Spinal cord (tissue), 10 donors: ENCODE measurements around the gene DCLK1. TPM values are rescaled to one million over a fixed set of nuclear protein-coding genes. Genes with fewer than 3 reads are reported as not detected.

ENCODE experiments used
- DNase-seq, 6 donors: peaks; one replicate each; pipeline versions ENCODE4 v3.0.0 to v3.0.0-alpha.2; 2013 to 2015; ENCODE audit warnings: low spot score in 6 of 6, low read depth in 4 of 6
- H3K27ac ChIP-seq: one replicate; pipeline ENCODE4 v1.5.1; 2013; ENCODE audit warnings: low read depth, low read length, control low read depth
- H3K27me3 ChIP-seq: one replicate; pipeline ENCODE4 v1.6.1; 2013; ENCODE audit warnings: low read length; ENCODE audit not compliant: control insufficient read depth, insufficient read depth
- H3K36me3 ChIP-seq: one replicate; pipeline ENCODE4 v1.6.1; 2013; ENCODE audit warnings: low read length; ENCODE audit not compliant: control insufficient read depth, insufficient read depth
- H3K4me1 ChIP-seq: one replicate; pipeline ENCODE4 v1.6.1; 2013; ENCODE audit warnings: low read length; ENCODE audit not compliant: control insufficient read depth, insufficient read depth
- H3K4me3 ChIP-seq: one replicate; pipeline ENCODE4 v1.5.1; 2013; ENCODE audit warnings: low read depth, low read length, control low read depth
- H3K9me3 ChIP-seq: one replicate; pipeline ENCODE4 v1.6.1; 2013; ENCODE audit warnings: low read length; ENCODE audit not compliant: control insufficient read depth, insufficient read depth
- WGBS: methylation state at CpG from one replicate; pipeline ENCODE4 v1.1.5; 2013; ENCODE audit warnings: missing lambda C conversion rate; ENCODE audit not compliant: insufficient coverage; 5-methylcytosine and 5-hydroxymethylcytosine counted together
- long read RNA-seq, 4 donors: transcript quantifications; one replicate each; lab custom pipeline, GENCODE V29; 2026
- polyA plus RNA-seq, 2 donors: library from polyadenylated mRNA; unstranded; fragments of 120-200 nt; gene quantifications; one replicate each; pipeline ENCODE4 v1.2.1, GENCODE V29; 2013; ENCODE audit not compliant: insufficient read length in 2 of 2
- total RNA-seq, 2 donors: library from RNA; depleted of rRNA in 1 of 2; stranded (reverse); fragments of 120-200 nt in 1 of 2; fragments of >200 nt in 1 of 2; gene quantifications; one replicate each; pipeline versions ENCODE4 v1.2.3 to v1.2.4, GENCODE V29; 2013 to 2014
- donor health status: healthy.

DCLK1 gene
- total RNA-seq (100 to 1,000 TPM; 112 to 239 TPM), polyA plus RNA-seq (100 to 1,000 TPM; 115 to 170 TPM)
- long read RNA-seq, donor 1, full-length matches to known transcripts: 8 of 14 reads
- long read RNA-seq, donor 1, partial matches to known transcripts: 6 of 14 reads
- long read RNA-seq, donor 1, other reads (novel, unspliced or antisense): 0 of 14 reads
- long read RNA-seq, donor 2, transcript DCLK1-203 (7 exons, 2,101 nt): major isoform, 7 of 7 reads
- long read RNA-seq, donor 2, partial matches to known transcripts: 0 of 7 reads
- long read RNA-seq, donor 2, other reads (novel, unspliced or antisense): 0 of 7 reads
- long read RNA-seq, donor 3, full-length matches to known transcripts: 13 of 21 reads
- long read RNA-seq, donor 3, partial matches to known transcripts: 8 of 21 reads
- long read RNA-seq, donor 3, other reads (novel, unspliced or antisense): 0 of 21 reads
- long read RNA-seq, donor 4, full-length matches to known transcripts: 3 of 3 reads
- long read RNA-seq, donor 4, partial matches to known transcripts: 0 of 3 reads
- long read RNA-seq, donor 4, other reads (novel, unspliced or antisense): 0 of 3 reads

GRCh38 chr13:36131222-36131930 is at the start of gene DCLK1:
TSS of gene DCLK1 (minus strand) at chr13:36131382.
- H3K27ac ChIP-seq: peak within 1 kb of the TSS; percentile 64
- peak within 1 kb of the TSS; percentile 66 for H3K4me3 ChIP-seq
- WGBS: 9% methylated on average over 41 of the region's 48 CpGs
- H3K4me1 ChIP-seq: peaks cover 14% of the 10 kb centered on the region
- DNase-seq: peak in 5 of 6 donors; percentile 64 to 97 (median 81)
- no peaks in the 10 kb centered on the region for H3K9me3 ChIP-seq
- H3K36me3 ChIP-seq: no peaks in the 10 kb centered on the region
- H3K27me3 ChIP-seq: no peaks in the 10 kb centered on the region

DNA sequence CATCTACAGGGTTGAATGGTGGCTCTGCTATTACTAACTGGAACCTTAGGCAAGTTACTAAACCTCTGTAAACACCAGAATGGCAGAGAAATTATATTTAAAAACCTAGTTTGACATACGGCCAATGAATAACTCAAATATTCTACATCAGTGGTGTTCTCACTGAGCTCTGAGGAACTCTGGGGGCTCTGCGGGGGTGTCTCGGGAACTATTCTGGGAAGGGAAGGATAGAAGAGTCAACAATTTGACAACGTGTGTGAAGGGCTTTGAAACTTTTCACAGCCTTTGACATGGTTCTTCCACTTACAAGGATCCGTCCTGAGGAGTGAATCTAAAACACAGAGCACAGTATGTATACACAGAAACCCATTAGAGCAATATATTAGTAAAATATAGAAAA is 44.4 kb upstream of the DCLK1 start:
- Histone ChIP-seq H3K36me3 (no peaks in the 10 kb centered on the region), H3K4me3 (no peak overlapping the region), H3K9me3 (no peaks in the 10 kb centered on the region), H3K27me3 (no peaks in the 10 kb centered on the region), H3K27ac (no peak overlapping the region), H3K4me1 (no peaks in the 10 kb centered on the region)
- no CpG with 5 or more reads among the region's 5 CpGs for WGBS
- DNase-seq: no peak

DNA sequence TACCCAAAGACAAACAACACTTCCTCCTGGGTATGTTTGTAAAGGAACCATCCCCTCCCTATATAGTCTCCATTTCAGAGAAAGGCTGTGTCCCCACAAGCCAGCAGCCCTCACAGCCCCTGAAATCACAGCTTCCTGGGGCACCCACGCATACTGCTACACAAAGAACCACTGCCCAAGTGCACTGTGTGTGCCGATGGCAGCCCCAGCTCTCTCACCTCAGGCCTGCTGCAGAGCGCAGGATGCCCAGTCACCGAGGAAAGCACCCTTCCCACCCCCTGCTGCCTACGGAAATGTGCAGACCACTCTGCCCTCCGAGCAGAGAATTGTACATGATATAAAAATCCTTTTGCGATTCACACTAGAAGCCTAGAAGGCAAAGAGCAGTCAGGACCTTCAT is 43.7 kb upstream of the DCLK1 start:
- Histone ChIP-seq H3K27ac (no peak overlapping the region), H3K36me3 (no peaks in the 10 kb centered on the region), H3K4me1 (no peaks in the 10 kb centered on the region), H3K27me3 (no peaks in the 10 kb centered on the region), H3K4me3 (no peak overlapping the region), H3K9me3 (no peaks in the 10 kb centered on the region)
- DNase-seq: peak in 1 of 6 donors; percentile 52
- WGBS: 55% methylated on average over 7 of the region's 7 CpGs

DNA sequence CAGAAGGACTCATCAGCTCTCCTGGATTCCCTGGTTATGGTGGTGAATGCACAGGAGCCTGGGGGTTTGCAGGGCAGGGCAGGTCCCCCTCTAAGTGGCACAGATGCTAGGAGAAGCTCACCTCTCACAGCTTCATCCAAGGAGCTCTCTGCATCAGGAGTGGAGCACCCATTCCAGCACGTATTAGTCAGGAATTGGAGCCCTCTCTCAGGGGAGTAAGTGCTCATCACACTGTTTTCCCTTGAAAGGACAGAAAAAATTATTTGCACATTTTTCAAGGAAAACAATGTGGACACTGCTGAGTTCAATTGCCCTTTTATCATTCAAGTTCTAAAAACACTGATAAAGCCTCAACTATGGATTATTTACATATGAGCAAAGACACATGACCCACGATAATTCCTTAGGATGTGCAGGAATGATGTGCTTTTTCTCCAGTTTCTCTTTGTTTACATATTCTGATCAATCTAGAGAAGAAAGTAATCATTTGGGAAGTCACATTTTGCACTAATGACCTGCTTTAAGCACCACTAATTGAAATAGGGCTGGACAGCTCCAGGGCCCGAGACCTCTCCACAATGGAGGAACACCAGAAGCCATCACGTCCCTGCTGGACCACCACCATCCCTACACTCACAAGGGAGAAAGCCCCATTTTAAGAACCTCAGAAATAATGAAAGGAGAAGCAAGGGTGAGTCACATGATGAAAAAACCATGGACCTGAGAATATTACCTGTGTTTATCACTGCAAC is 42.6 kb upstream of the DCLK1 start:
- Histone ChIP-seq H3K27ac (no peak overlapping the region), H3K4me1 (no peaks in the 10 kb centered on the region), H3K4me3 (no peak overlapping the region), H3K36me3 (no peaks in the 10 kb centered on the region), H3K27me3 (no peaks in the 10 kb centered on the region), H3K9me3 (no peaks in the 10 kb centered on the region)
- WGBS: no CpG with 5 or more reads among the region's 4 CpGs
- DNase-seq: no peak

- WGBS: 93% methylated on average over 5 of the region's 5 CpGs
- H3K4me1 ChIP-seq: peaks cover 8% of the 10 kb centered on the region
- no peak overlapping the region for H3K4me3 ChIP-seq
- no peak for DNase-seq
- no peaks in the 10 kb centered on the region for H3K9me3 ChIP-seq
- no peaks in the 10 kb centered on the region for H3K27me3 ChIP-seq
- H3K27ac ChIP-seq: no peak overlapping the region
- no peaks in the 10 kb centered on the region for H3K36me3 ChIP-seq
These were observed 34.9 kb upstream of the DCLK1 start for GRCh38 chr13:36166046-36166445.

DNA sequence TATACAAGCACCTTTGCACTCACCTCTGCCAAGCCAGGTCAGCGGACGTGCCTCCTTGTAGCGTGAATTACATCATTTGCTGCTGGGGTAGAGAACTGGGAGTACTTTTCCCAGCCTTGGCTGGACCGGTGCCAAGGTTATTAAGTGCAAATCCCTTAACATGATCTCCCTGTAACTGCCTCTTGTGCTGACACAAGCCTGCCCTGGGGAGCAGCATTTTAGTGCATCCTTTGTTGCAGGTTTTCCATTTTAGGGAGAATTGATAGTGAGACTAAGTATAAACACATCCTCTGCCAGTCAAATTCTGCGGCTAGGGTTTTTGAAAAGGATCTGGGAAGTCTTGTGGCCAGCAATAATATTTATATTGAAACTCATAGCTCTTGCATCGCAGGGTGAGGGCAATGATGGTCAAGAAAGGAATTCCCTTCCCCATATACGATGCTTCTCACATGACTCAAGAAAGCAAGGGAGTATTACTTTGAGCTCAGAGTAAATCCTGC is 32.7 kb upstream of the DCLK1 start:
- peak in 2 of 6 donors; percentile 82 to 83 for DNase-seq
- Histone ChIP-seq H3K36me3 (no peaks in the 10 kb centered on the region), H3K4me1 (peaks cover 8% of the 10 kb centered on the region), H3K27me3 (no peaks in the 10 kb centered on the region), H3K9me3 (no peaks in the 10 kb centered on the region), H3K4me3 (no peak overlapping the region), H3K27ac (peak overlapping the region; percentile 37)
- no CpG with 5 or more reads among the region's 7 CpGs for WGBS

DNA sequence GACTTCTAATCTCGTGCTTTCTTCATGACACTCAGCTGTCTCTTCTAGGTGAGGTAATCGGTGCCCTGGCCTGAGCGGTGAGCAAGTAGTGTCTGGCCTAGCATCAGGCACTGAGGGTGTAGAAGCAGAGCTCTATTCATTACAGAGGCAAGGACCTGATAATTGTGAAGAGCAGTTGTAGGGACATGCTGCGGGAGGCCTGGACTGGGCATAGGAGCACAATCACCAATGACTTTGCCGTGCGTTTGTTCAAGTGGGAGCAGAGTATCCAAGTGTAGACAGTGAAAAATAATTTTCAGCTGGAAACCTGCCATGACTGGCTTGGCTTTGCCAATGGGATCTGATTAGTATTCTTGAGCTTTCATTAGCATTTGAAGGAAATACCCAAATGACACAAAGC is 32.1 kb upstream of the DCLK1 start:
- Histone ChIP-seq H3K9me3 (no peaks in the 10 kb centered on the region), H3K36me3 (no peaks in the 10 kb centered on the region), H3K4me3 (no peak overlapping the region), H3K27me3 (no peaks in the 10 kb centered on the region), H3K4me1 (peaks cover 8% of the 10 kb centered on the region), H3K27ac (peak overlapping the region; percentile 37)
- WGBS: 39% methylated on average over 6 of the region's 6 CpGs
- peak in 2 of 6 donors; percentile 83 to 85 for DNase-seq

- Histone ChIP-seq H3K9me3 (no peaks in the 10 kb centered on the region), H3K27me3 (no peaks in the 10 kb centered on the region), H3K4me1 (peaks cover 8% of the 10 kb centered on the region), H3K4me3 (no peak overlapping the region), H3K36me3 (no peaks in the 10 kb centered on the region), H3K27ac (no peak overlapping the region)
- WGBS: 93% methylated on average over 4 of the region's 4 CpGs
- no peak for DNase-seq
These were observed 29.1 kb upstream of the DCLK1 start for GRCh38 chr13:36160297-36160696.

DNA sequence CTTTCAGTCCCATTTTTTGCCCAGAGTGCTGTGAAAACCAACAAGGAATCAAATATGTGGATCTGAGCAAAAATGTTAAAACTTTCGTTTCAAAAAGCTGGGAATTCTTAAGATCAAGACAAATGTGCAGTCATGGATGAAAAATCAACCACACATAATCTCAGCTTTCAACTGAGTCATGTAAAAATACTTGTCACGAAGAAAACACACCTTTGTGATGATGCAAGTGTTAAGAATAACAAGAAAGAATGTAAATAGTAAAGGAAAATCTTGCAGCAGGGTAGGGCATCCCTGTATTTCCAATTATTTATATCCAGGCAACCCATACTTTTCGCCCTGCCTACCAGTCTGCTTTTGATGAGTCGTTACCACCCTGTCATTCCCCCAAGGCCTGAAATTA is 27.4 kb upstream of the DCLK1 start:
- Histone ChIP-seq H3K9me3 (no peaks in the 10 kb centered on the region), H3K4me1 (peaks cover 14% of the 10 kb centered on the region), H3K27ac (no peak overlapping the region), H3K36me3 (no peaks in the 10 kb centered on the region), H3K27me3 (no peaks in the 10 kb centered on the region), H3K4me3 (no peak overlapping the region)
- DNase-seq: no peak
- no CpG with 5 or more reads among the region's 4 CpGs for WGBS
